ENCODE results near the gene PSD2.

Gene PSD2

GRCh38 chr5:139837711-139838380, 42.2 kb downstream of the PSD2 start:
- no peak for DNase-seq

GRCh38 chr5:139838381-139839197, 43.0 kb downstream of the PSD2 start:
- TF ChIP-seq GATA1 (IDR thresholded peaks at IDR 0.05; ENCODE audit: low read depth, low read length) = no peak
- TF ChIP-seq POLR2A (IDR thresholded peaks at IDR 0.05; ENCODE audit: low read length) = no peak
- DNase-seq = no peak

More at GRCh38 chr5:139837711-139838380, 42.2 kb downstream of the PSD2 start:
- no peak for TF ChIP-seq POLR2A (IDR thresholded peaks at IDR 0.05; ENCODE audit: low read length)
- no peak for TF ChIP-seq GATA1 (IDR thresholded peaks at IDR 0.05; ENCODE audit: low read depth, low read length)

- TF ChIP-seq POLR2A (IDR thresholded peaks at IDR 0.05; ENCODE audit: low read length) (no peak), GATA1 (IDR thresholded peaks at IDR 0.05; ENCODE audit: low read depth, low read length) (no peak)
- no peak for DNase-seq
Observed at GRCh38 chr5:139839232-139839815, 43.7 kb downstream of the PSD2 start.

- TF ChIP-seq GATA1 (IDR thresholded peaks at IDR 0.05; ENCODE audit: low read depth, low read length) = no peak
- no peak for DNase-seq
Observed at GRCh38 chr5:139839918-139840317, 44.3 kb downstream of the PSD2 start.

GRCh38 chr5:139841549-139841948, 45.9 kb downstream of the PSD2 start:
- TF ChIP-seq GATA1 (IDR thresholded peaks at IDR 0.05; ENCODE audit: low read depth, low read length) = no peak
- no peak for TF ChIP-seq POLR2A (IDR thresholded peaks at IDR 0.05; ENCODE audit: low read length)
- DNase-seq = peak in 1 of 2 experiments; percentile 34

GRCh38 chr5:139842321-139842720, 46.7 kb downstream of the PSD2 start:
- TF ChIP-seq GATA1 (IDR thresholded peaks at IDR 0.05; ENCODE audit: low read depth, low read length) (no peak), POLR2A (IDR thresholded peaks at IDR 0.05; ENCODE audit: low read length) (no peak)
- no peak for DNase-seq

- TF ChIP-seq POLR2A (IDR thresholded peaks at IDR 0.05; ENCODE audit: low read length) (no peak), GATA1 (IDR thresholded peaks at IDR 0.05; ENCODE audit: low read depth, low read length) (no peak)
- no peak for DNase-seq
Observed at GRCh38 chr5:139843991-139844390, 48.4 kb downstream of the PSD2 start.

- peak; percentile 71 to 79 for DNase-seq
- no peak for TF ChIP-seq POLR2A (IDR thresholded peaks at IDR 0.05; ENCODE audit: low read length)
- TF ChIP-seq GATA1 (IDR thresholded peaks at IDR 0.05; ENCODE audit: low read depth, low read length) = no peak
Observed at GRCh38 chr5:139844472-139845145, 49.0 kb downstream of the PSD2 start.

GRCh38 chr5:139845846-139846681, 50.5 kb downstream of the PSD2 start:
- no peak for TF ChIP-seq GATA1 (IDR thresholded peaks at IDR 0.05; ENCODE audit: low read depth, low read length)
- no peak for TF ChIP-seq POLR2A (IDR thresholded peaks at IDR 0.05; ENCODE audit: low read length)
- no peak for DNase-seq

- TF ChIP-seq POLR2A (IDR thresholded peaks at IDR 0.05; ENCODE audit: low read length) = no peak
- no peak for DNase-seq
Observed at GRCh38 chr5:139847091-139847490, 51.5 kb downstream of the PSD2 start.

- DNase-seq = peak; percentile 14 to 26
- no peak for TF ChIP-seq GATA1 (IDR thresholded peaks at IDR 0.05; ENCODE audit: low read depth, low read length)
- TF ChIP-seq POLR2A (IDR thresholded peaks at IDR 0.05; ENCODE audit: low read length) = no peak
Observed at GRCh38 chr5:139847790-139848507, 52.3 kb downstream of the PSD2 start.

- TF ChIP-seq POLR2A (IDR thresholded peaks at IDR 0.05; ENCODE audit: low read length) (no peak), GATA1 (IDR thresholded peaks at IDR 0.05; ENCODE audit: low read depth, low read length) (no peak)
- no peak for DNase-seq
Observed at GRCh38 chr5:139848508-139849100, 53.0 kb downstream of the PSD2 start.

All from erythroblast (primary cell).